Camera-type eye (tissue), 1 donor: ENCODE measurements around the gene UGT2A2. TPM values are rescaled to one million over a fixed set of nuclear protein-coding genes. Genes with fewer than 3 reads are reported as not detected.

Experiments
- total RNA-seq: library from RNA; depleted of rRNA; stranded (reverse); fragments of >200 nt; gene quantifications from one replicate; pipeline ENCODE4 v1.2.3, GENCODE V29; 2014

The UGT2A2 gene
- not detected for total RNA-seq

GRCh38 chr4:69639542-69639941, at the start of gene UGT2A2:
UGT2A2 (minus strand) TSS chr4:69639642; CDS start chr4:69639640, 2 bp downstream.

GRCh38 chr4:69653147-69653546, 13.7 kb upstream of the UGT2A2 start, which contains the start of gene UGT2A1:
UGT2A1 (minus strand) TSS chr4:69653247; CDS start chr4:69647644, 5,603 bp downstream.

Other genes with a start within 250 kb of the UGT2A2 start
- not detected for gene UGT2B4, start 143.7 kb downstream of the UGT2A2 start, total RNA-seq
- gene UGT2A1, start 13.6 kb upstream of the UGT2A2 start, total RNA-seq: not detected
- gene SULT1B1, start 121.0 kb upstream of the UGT2A2 start, total RNA-seq: 2.5 TPM
- gene SULT1E1, start 220.5 kb upstream of the UGT2A2 start, total RNA-seq: 35.0 TPM